H1 (cell line): ENCODE results near the gene PTPN9. TPM values are rescaled to one million over a fixed set of nuclear protein-coding genes. Genes with fewer than 3 reads are reported as not detected.

Source experiments
- CTCF ChIA-PET: fragments of 300-600 bp; sonication (Branson Sonifier 250); formaldehyde crosslinking; loops from one replicate; lab custom pipeline; 2021; ENCODE audit not compliant: partially characterized antibody; lab: Charles Lee
- POLR2A ChIA-PET: fragments of 300-600 bp; sonication (Branson Sonifier 250); formaldehyde crosslinking; loops from one replicate; lab custom pipeline; 2021; ENCODE audit warnings: inconsistent platforms; ENCODE audit not compliant: partially characterized antibody; lab: Charles Lee
- DNase-seq, 2 experiments: peaks; one replicate each; pipeline versions ENCODE4 v3.0.0 to v3.0.0-alpha.2; 2010 to 2022; ENCODE audit warnings: low spot score in 2 of 2, low read depth in 1 of 2, mixed read lengths in 1 of 2
- FAIRE-seq: peaks from 2 replicates; lab custom pipeline; 2011; peaks lifted over from hg19 to GRCh38; lab: Jason Lieb, UNC
- H2AFZ ChIP-seq: 2 replicates; pipeline ENCODE4 v1.8.1; 2012; ENCODE audit warnings: low read length, inconsistent platforms
- H2AK5ac ChIP-seq: 2 replicates; pipeline ENCODE4 v1.6.1; 2013; ENCODE audit warnings: low read depth, low read length
- H2BK120ac ChIP-seq: replicated peaks from 2 replicates; pipeline ENCODE3; 2013; ENCODE audit warnings: low read depth, low read length, inconsistent platforms
- H2BK12ac ChIP-seq: 2 replicates; pipeline ENCODE4 v1.6.1; 2013; ENCODE audit warnings: low read depth, low read length
- H2BK15ac ChIP-seq: 2 replicates; pipeline ENCODE4 v1.6.1; 2013; ENCODE audit warnings: low read length
- H2BK20ac ChIP-seq: 2 replicates; pipeline ENCODE4 v1.6.1; 2013; ENCODE audit warnings: low read length
- H2BK5ac ChIP-seq: 2 replicates; pipeline ENCODE4 v1.6.1; 2013; ENCODE audit warnings: low read depth, low read length
- H3K14ac ChIP-seq: 2 replicates; pipeline ENCODE4 v1.6.1; 2013; ENCODE audit warnings: inconsistent platforms; ENCODE audit not compliant: insufficient read length
- H3K18ac ChIP-seq: 2 replicates; pipeline ENCODE4 v1.6.1; 2013; ENCODE audit warnings: low read length; ENCODE audit errors: extremely low read depth
- H3K23ac ChIP-seq: 2 replicates; pipeline ENCODE4 v1.6.1; 2013; ENCODE audit warnings: inconsistent platforms; ENCODE audit not compliant: insufficient read length
- H3K23me2 ChIP-seq: 2 replicates; pipeline ENCODE4 v1.6.1; 2013; ENCODE audit warnings: low read depth, low read length
- H3K27ac ChIP-seq: 2 replicates; pipeline ENCODE4 v1.6.1; 2011; ENCODE audit warnings: low read depth, low read length, inconsistent platforms
- H3K27me3 ChIP-seq, 4 experiments: replicated peaks in 1 of 4; 1 replicate in 1 of 4; 2 replicates in 3 of 4; pipeline versions ENCODE4 v1.6.1 to v1.8.1; 2011 to 2013; ENCODE audit warnings: low read length in 3 of 4, mild to moderate bottlenecking in 3 of 4, inconsistent platforms in 2 of 4, mixed read lengths in 2 of 4, moderate library complexity in 1 of 4; ENCODE audit not compliant: control insufficient read depth in 3 of 4, insufficient read depth in 3 of 4; ENCODE audit errors: extremely low read depth in 1 of 4
- H3K36me3 ChIP-seq, 4 experiments: 2 replicates each; pipeline versions ENCODE4 v1.6.1 to v1.8.1; 2011 to 2013; ENCODE audit warnings: mild to moderate bottlenecking in 4 of 4, low read length in 3 of 4, moderate library complexity in 2 of 4, control low read depth in 1 of 4, inconsistent platforms in 1 of 4; ENCODE audit not compliant: insufficient read depth in 4 of 4, control insufficient read depth in 2 of 4
- H3K4ac ChIP-seq: replicated peaks from 2 replicates; pipeline ENCODE3; 2013; ENCODE audit warnings: low read length, low read depth, mixed read lengths, inconsistent platforms; ENCODE audit not compliant: insufficient read length
- H3K4me1 ChIP-seq, 4 experiments: replicated peaks in 1 of 4; 1 replicate in 1 of 4; 2 replicates in 3 of 4; pipeline versions ENCODE4 v1.6.1 to v1.8.1; 2011 to 2013; ENCODE audit warnings: low read length in 3 of 4, inconsistent platforms in 2 of 4, mixed read lengths in 1 of 4; ENCODE audit not compliant: insufficient read depth in 4 of 4, control insufficient read depth in 3 of 4
- H3K4me2 ChIP-seq, 2 experiments: 2 replicates each; pipeline versions ENCODE4 v1.6.1 to v1.8.1; 2011 to 2013; ENCODE audit warnings: low read depth in 2 of 2, low read length in 2 of 2, control low read depth in 1 of 2, inconsistent platforms in 1 of 2, mild to moderate bottlenecking in 1 of 2; ENCODE audit not compliant: insufficient read depth in 1 of 2
- H3K4me3 ChIP-seq, 4 experiments: fragments of 200-600, 300-600 bp in 1 of 4; sonication (generic), shearing (Covaris generic), sonication (Bioruptor Twin) in 1 of 4; 2 replicates each; pipeline versions ENCODE4 v1.5.1 to v1.8.1; 2011 to 2016; ENCODE audit warnings: low read length in 4 of 4, low read depth in 3 of 4, control low read depth in 2 of 4, inconsistent platforms in 2 of 4, mild to moderate bottlenecking in 2 of 4, mixed read lengths in 1 of 4, moderate library complexity in 1 of 4; ENCODE audit not compliant: insufficient read depth in 2 of 4; ENCODE audit errors: extremely low read depth in 1 of 4
- H3K56ac ChIP-seq: replicated peaks from 2 replicates; pipeline ENCODE3; 2013; ENCODE audit warnings: low read depth, mild to moderate bottlenecking, mixed read lengths, low read length, inconsistent platforms; ENCODE audit not compliant: insufficient read length
- H3K79me1 ChIP-seq: 2 replicates; pipeline ENCODE4 v1.6.1; 2013; ENCODE audit warnings: low read depth, low read length, control low read depth
- H3K79me2 ChIP-seq, 2 experiments: 2 replicates each; pipeline versions ENCODE4 v1.6.1 to v1.8.1; 2012 to 2013; ENCODE audit warnings: low read length in 2 of 2, mild to moderate bottlenecking in 2 of 2, inconsistent platforms in 1 of 2; ENCODE audit not compliant: insufficient read depth in 2 of 2, control insufficient read depth in 1 of 2
- H3K9ac ChIP-seq, 4 experiments: replicated peaks in 1 of 4; 1 replicate in 1 of 4; 2 replicates in 3 of 4; pipeline versions ENCODE4 v1.6.1 to v1.8.1; 2011 to 2013; ENCODE audit warnings: low read depth in 3 of 4, low read length in 3 of 4, control low read depth in 2 of 4, mild to moderate bottlenecking in 2 of 4, moderate library complexity in 2 of 4, inconsistent platforms in 1 of 4; ENCODE audit errors: extremely low read depth in 1 of 4
- H3K9me3 ChIP-seq, 2 experiments: 2 replicates each; pipeline versions ENCODE4 v1.6.1 to v1.8.1; 2012 to 2013; ENCODE audit warnings: mild to moderate bottlenecking in 2 of 2, moderate library complexity in 2 of 2, control low read depth in 1 of 2, inconsistent platforms in 1 of 2, low read depth in 1 of 2, low read length in 1 of 2, mixed read lengths in 1 of 2; ENCODE audit not compliant: insufficient read depth in 2 of 2
- H4K20me1 ChIP-seq, 2 experiments: replicated peaks in 1 of 2; 2 replicates each; pipeline versions ENCODE3 to v1.8.1; 2011 to 2013; ENCODE audit warnings: inconsistent platforms in 2 of 2, low read length in 2 of 2, mild to moderate bottlenecking in 1 of 2; ENCODE audit not compliant: insufficient read depth in 2 of 2, control insufficient read depth in 1 of 2
- H4K5ac ChIP-seq: 2 replicates; pipeline ENCODE4 v1.6.1; 2013; ENCODE audit warnings: low read length, low read depth, mixed read lengths, inconsistent platforms; ENCODE audit not compliant: insufficient read length
- H4K8ac ChIP-seq: 2 replicates; pipeline ENCODE4 v1.8.0; 2013; ENCODE audit warnings: mild to moderate bottlenecking, moderate library complexity, low read length, inconsistent platforms; ENCODE audit not compliant: insufficient read depth; ENCODE audit errors: extremely low read depth
- H4K91ac ChIP-seq: replicated peaks from 2 replicates; pipeline ENCODE3; 2013; ENCODE audit warnings: low read length, mixed read lengths, inconsistent platforms; ENCODE audit not compliant: insufficient read length
- CBX5 ChIP-seq: fragments of 300-800, 300-1000 bp; sonication (generic); IDR thresholded peaks from 2 replicates; pipeline ENCODE4 v1.7.1; 2016; ENCODE audit warnings: antibody characterized with exemption, low read length, low read depth
- CBX8 ChIP-seq: fragments of 300-800, 300-1000 bp; sonication (generic); IDR thresholded peaks from 2 replicates; pipeline ENCODE4 v1.7.1; 2016; ENCODE audit warnings: low read depth, low read length, borderline replicate concordance
- KDM4A ChIP-seq: IDR thresholded peaks from one replicate; pipeline ENCODE4 v1.7.1; 2012; ENCODE audit warnings: low read depth, mild to moderate bottlenecking, moderate library complexity, low read length, inconsistent platforms; ENCODE audit not compliant: severe bottlenecking
- KDM5A ChIP-seq: fragments of 200-600 bp; IDR thresholded peaks from 2 replicates; pipeline ENCODE4 v1.7.1; 2012; ENCODE audit warnings: mild to moderate bottlenecking, low read length, inconsistent platforms, mixed read lengths
- NANOG ChIP-seq: IDR thresholded peaks from 2 replicates; pipeline ENCODE4 v1.6.1; 2011; ENCODE audit warnings: low read length, low read depth, mild to moderate bottlenecking, inconsistent platforms; ENCODE audit not compliant: insufficient read depth, poor library complexity, severe bottlenecking
- WGBS, 2 experiments: shearing (Covaris generic) in 1 of 2; methylation state at CpG; one replicate each; pipeline versions ENCODE4 v1.1.6 to v1.1.7; 2013 to 2015; ENCODE audit warnings: low lambda C conversion rate in 2 of 2, mixed read lengths in 2 of 2, inconsistent platforms in 1 of 2, low coverage in 1 of 2, missing lambda C conversion rate in 1 of 2; ENCODE audit not compliant: insufficient replicate concordance in 2 of 2, insufficient coverage in 1 of 2, insufficient read length in 1 of 2; ENCODE audit errors: extremely low coverage in 1 of 2, missing lambda C conversion rate in 1 of 2; 5-methylcytosine and 5-hydroxymethylcytosine counted together
- polyA plus RNA-seq, 7 experiments: library from polyadenylated mRNA; depleted of rRNA in 3 of 7; stranded (reverse) in 5 of 7; unstranded in 2 of 7; fragments of >200 nt in 5 of 7; fragments of 200-250 nt in 2 of 7; gene quantifications; 1 replicate in 5 of 7; 2 replicates in 1 of 7; 4 replicates in 1 of 7; pipeline versions ENCODE4 v1.2.1 to v1.2.3, GENCODE V29; 2011 to 2013; ENCODE audit warnings: missing spikeins in 2 of 7, mixed read lengths in 2 of 7
- total RNA-seq: library from RNA; stranded (reverse); fragmentation: NEBNext Ultra II Directional; extraction: Animal tissue kit (Norgen Biotek cat#: 25700); gene quantifications from 2 replicates; pipeline ENCODE4 v1.2.1, GENCODE V29; 2021

PTPN9 gene
- total and polyA plus RNA-seq, 2 of the 8 experiments (the other 6 are each of a cell fraction or from before 2014, with no cell fraction given) = 46.6 to 57.4 TPM

- Histone ChIP-seq H2BK20ac (no peak overlapping the region), H4K20me1 (no peaks in the 10 kb centered on the region), H3K4me1 (no peaks in the 10 kb centered on the region), H3K9ac (no peak overlapping the region), H3K27me3 (no peaks in the 10 kb centered on the region), H4K5ac (no peak overlapping the region), H3K36me3 (peaks cover 5 to 16% (median 7%) of the 10 kb centered on the region in 4 experiments; a peak in 5 of 8 replicates), H3K56ac (no peak overlapping the region), H4K91ac (no peak overlapping the region), H2BK15ac (no peak overlapping the region), H3K79me1 (no peaks in the 10 kb centered on the region), H3K23ac (no peak overlapping the region), H3K4ac (no peak overlapping the region), H2BK120ac (no peak overlapping the region), H3K27ac (no peak overlapping the region), H3K79me2 (no peaks in the 10 kb centered on the region), H3K4me2 (no peak overlapping the region), H2BK5ac (no peak overlapping the region), H2AFZ (no peak overlapping the region), H2AK5ac (no peak overlapping the region), H3K18ac (no peak overlapping the region), H2BK12ac (no peak overlapping the region), H4K8ac (no peak overlapping the region), H3K14ac (no peak overlapping the region), H3K9me3 (no peaks in the 10 kb centered on the region), H3K4me3 (no peak overlapping the region), H3K23me2 (no peaks in the 10 kb centered on the region)
- ChIA-PET CTCF (interaction anchor here (0.6 to 4.5 kb wide), 29 partner anchors 8 to 188 kb away, joined by 3 to 35 read pairs (median 6); partner anchors contain the start of genes PTPN9 and SNX33), POLR2A (no interaction called here)
- FAIRE-seq (no peak), DNase-seq (no peak)
- WGBS, 2 experiments = 96% methylated on average over 4 of the region's 4 CpGs; no CpG with 5 or more reads in 1 of the 2 experiments
- no peak for TF ChIP-seq KDM5A
- no peak for TF ChIP-seq CBX8
- no peak for TF ChIP-seq CBX5
- no peak for TF ChIP-seq KDM4A
- TF ChIP-seq NANOG = no peak
These were observed 19.2 kb upstream of the PTPN9 start for GRCh38 chr15:75598361-75598760.
